ENCODE data around the gene ST8SIA5. TPM values are rescaled to one million over a fixed set of nuclear protein-coding genes. Genes with fewer than 3 reads are reported as not detected.

Gene ST8SIA5
- total RNA-seq, 1 experiment from 2014 or later, result not detected

DNA sequence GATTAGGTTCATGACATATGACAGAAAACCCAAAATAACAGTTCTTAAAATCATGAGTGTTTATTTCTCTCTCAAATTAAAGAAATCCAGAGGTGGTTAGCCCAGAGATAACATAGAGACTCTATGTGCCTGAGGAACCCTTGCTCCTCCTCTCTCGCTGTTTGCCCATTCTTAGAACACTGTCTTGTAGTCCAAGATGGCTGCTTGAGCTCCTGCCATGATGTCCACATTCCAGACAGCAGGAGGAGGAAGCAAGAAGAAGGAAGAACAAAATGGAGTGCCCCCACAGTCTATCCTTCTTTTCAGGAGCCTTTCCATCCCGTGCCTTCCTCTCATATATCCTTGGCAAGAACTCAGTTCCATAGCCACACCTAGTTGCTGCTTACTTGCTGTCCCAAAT is 13.9 kb upstream of the ST8SIA5 start:
- ChIA-PET CTCF (no interaction called here), POLR2A (no interaction called here)
- Mint-ChIP-seq H3K9me3 (ENCODE audit: unreplicated experiment) (no peaks in the 10 kb centered on the region), H3K4me3 (ENCODE audit: unreplicated experiment) (no peak overlapping the region), H3K4me1 (ENCODE audit: insufficient read depth, unreplicated experiment) (no peaks in the 10 kb centered on the region), H3K36me3 (ENCODE audit: insufficient read depth, unreplicated experiment) (no peaks in the 10 kb centered on the region), H3K27ac (ENCODE audit: low read depth, unreplicated experiment) (no peak overlapping the region), H3K27me3 (ENCODE audit: insufficient read depth, unreplicated experiment) (peaks cover 4% of the 10 kb centered on the region)
- no peak for DNase-seq (ENCODE audit: unreplicated experiment)
- no peak for TF ChIP-seq CTCF (IDR thresholded peaks at IDR 0.05; ENCODE audit: unreplicated experiment)
- intact Hi-C loops (cut with micrococcal nuclease), result no loop called here
- BruUV-seq (replicated peaks), result no TSS peak

GRCh38 chr18:46768166-46768921 is 11.5 kb upstream of the ST8SIA5 start:
- no peak for DNase-seq (ENCODE audit: unreplicated experiment)
- TF ChIP-seq CTCF (IDR thresholded peaks at IDR 0.05; ENCODE audit: unreplicated experiment), result no peak
- Mint-ChIP-seq H3K4me3 (ENCODE audit: unreplicated experiment) (no peak overlapping the region), H3K27ac (ENCODE audit: low read depth, unreplicated experiment) (no peak overlapping the region), H3K4me1 (ENCODE audit: insufficient read depth, unreplicated experiment) (no peaks in the 10 kb centered on the region), H3K36me3 (ENCODE audit: insufficient read depth, unreplicated experiment) (no peaks in the 10 kb centered on the region), H3K9me3 (ENCODE audit: unreplicated experiment) (no peaks in the 10 kb centered on the region), H3K27me3 (ENCODE audit: insufficient read depth, unreplicated experiment) (peaks cover 17% of the 10 kb centered on the region)
- ChIA-PET POLR2A (interaction anchor here (0.7 kb wide), 1 partner anchor 27 kb away, joined by 3 read pairs; no protein-coding TSS in a partner anchor), CTCF (interaction anchor here (0.6 to 0.7 kb wide), 3 partner anchors 29 to 1222 kb away, joined by 3 read pairs; no protein-coding TSS in a partner anchor)
- intact Hi-C loops (cut with micrococcal nuclease), result no loop called here
- BruUV-seq (replicated peaks), result no TSS peak

DNA sequence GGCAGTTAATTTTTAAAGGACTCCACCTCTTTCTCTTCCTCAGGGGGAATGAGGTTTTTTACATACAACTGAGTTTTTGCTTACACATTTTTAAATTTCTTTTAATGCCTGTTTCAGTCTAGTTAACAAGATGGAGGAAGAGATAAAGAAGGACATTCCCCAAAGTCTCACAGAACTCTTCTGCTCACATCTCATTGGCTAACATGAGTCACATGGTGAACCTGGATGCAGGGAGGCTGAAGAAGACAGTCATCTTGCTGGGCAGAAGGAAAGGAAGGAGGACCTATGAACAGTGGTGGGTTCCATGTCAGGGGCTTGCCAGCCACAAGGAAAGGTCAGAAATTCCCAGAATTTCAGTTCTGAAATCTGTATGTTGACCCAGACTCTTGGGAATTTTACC is 10.4 kb upstream of the ST8SIA5 start:
- Mint-ChIP-seq H3K36me3 (ENCODE audit: insufficient read depth, unreplicated experiment) (no peaks in the 10 kb centered on the region), H3K27me3 (ENCODE audit: insufficient read depth, unreplicated experiment) (peaks cover 28% of the 10 kb centered on the region), H3K4me1 (ENCODE audit: insufficient read depth, unreplicated experiment) (no peaks in the 10 kb centered on the region), H3K27ac (ENCODE audit: low read depth, unreplicated experiment) (no peak overlapping the region), H3K9me3 (ENCODE audit: unreplicated experiment) (no peaks in the 10 kb centered on the region), H3K4me3 (ENCODE audit: unreplicated experiment) (no peak overlapping the region)
- no peak for TF ChIP-seq CTCF (IDR thresholded peaks at IDR 0.05; ENCODE audit: unreplicated experiment)
- intact Hi-C loops (cut with micrococcal nuclease), result no loop called here
- CTCF ChIA-PET, result no interaction called here
- no peak for DNase-seq (ENCODE audit: unreplicated experiment)
- POLR2A ChIA-PET, result interaction anchor here (1.8 kb wide), 1 partner anchor 14 kb away, joined by 3 read pairs; no protein-coding TSS in a partner anchor
- no TSS peak for BruUV-seq (replicated peaks)

DNA sequence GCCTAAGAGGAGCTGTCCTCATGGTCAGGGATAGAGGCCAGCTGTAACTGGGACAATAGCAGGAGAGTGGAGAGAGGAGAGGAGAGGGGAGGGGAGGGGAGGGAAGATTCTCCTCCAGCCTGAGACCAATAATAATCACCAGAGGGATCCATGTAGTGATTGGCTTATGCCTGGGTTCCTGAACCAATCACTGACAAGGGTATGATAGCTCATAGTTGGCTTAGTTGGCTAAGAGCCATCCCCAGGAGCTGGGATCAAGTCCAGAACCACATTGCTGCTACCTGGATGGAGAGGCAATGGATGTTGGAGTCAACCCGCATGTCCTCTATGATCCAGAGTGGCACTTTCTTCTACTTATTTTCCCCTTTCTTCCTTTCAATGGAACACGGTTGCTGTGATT is 7.7 kb upstream of the ST8SIA5 start:
- CTCF ChIA-PET, result interaction anchor here (0.8 kb wide), 1 partner anchor 10 kb away, joined by 3 read pairs; no protein-coding TSS in a partner anchor
- no TSS peak for BruUV-seq (replicated peaks)
- Mint-ChIP-seq H3K4me3 (ENCODE audit: unreplicated experiment) (no peak overlapping the region), H3K4me1 (ENCODE audit: insufficient read depth, unreplicated experiment) (no peaks in the 10 kb centered on the region), H3K27ac (ENCODE audit: low read depth, unreplicated experiment) (no peak overlapping the region), H3K9me3 (ENCODE audit: unreplicated experiment) (no peaks in the 10 kb centered on the region), H3K36me3 (ENCODE audit: insufficient read depth, unreplicated experiment) (no peaks in the 10 kb centered on the region), H3K27me3 (ENCODE audit: insufficient read depth, unreplicated experiment) (peaks cover 38% of the 10 kb centered on the region)
- no peak for DNase-seq (ENCODE audit: unreplicated experiment)
- intact Hi-C loops (cut with micrococcal nuclease), result no loop called here
- no peak for TF ChIP-seq CTCF (IDR thresholded peaks at IDR 0.05; ENCODE audit: unreplicated experiment)
- POLR2A ChIA-PET, result no interaction called here

Measured in MCF 10A (cell line).